HepG2 (cell line): Measurements from ENCODE around the gene HEXIM1. TPM values are rescaled to one million over a fixed set of nuclear protein-coding genes. Genes with fewer than 3 reads are reported as not detected.
A peak's percentile ranks its signal among the peaks of the same experiment; 100 is the strongest.

Source experiments
- ATF7-NPFF ChIP-seq: sonication (generic); formaldehyde crosslinking; IDR thresholded peaks from 2 replicates; pipeline ENCODE4 v1.8.1; 2023; ENCODE audit warnings: mild to moderate bottlenecking, low read depth, missing genetic modification reagents, moderate library complexity
- CEBPB ChIP-seq: IDR thresholded peaks from 2 replicates; pipeline ENCODE4 v1.6.1; 2011; ENCODE audit warnings: low read depth, low read length, improper control_type of control experiment, borderline replicate concordance
- EHMT2 ChIP-seq: fragments of 200-600 bp; sonication (generic); IDR thresholded peaks from 2 replicates; pipeline ENCODE4 v1.7.0; 2017; ENCODE audit warnings: antibody characterized with exemption, low read depth, low read length, borderline replicate concordance
- ERF ChIP-seq: IDR thresholded peaks from 2 replicates; pipeline ENCODE4 v1.6.1; 2018; ENCODE audit warnings: missing biosample characterization, missing genetic modification reagents
- GLI4 ChIP-seq: sonication (generic); formaldehyde crosslinking; IDR thresholded peaks from 2 replicates; pipeline ENCODE4 v1.5.1; 2020; ENCODE audit warnings: missing genetic modification reagents, mild to moderate bottlenecking, moderate library complexity, borderline replicate concordance
- MXD4 ChIP-seq: IDR thresholded peaks from 2 replicates; pipeline ENCODE4 v1.6.1; 2016; ENCODE audit warnings: mild to moderate bottlenecking, missing biosample characterization, missing genetic modification reagents
- MYC ChIP-seq: sonication (generic); formaldehyde crosslinking; IDR thresholded peaks from 2 replicates; pipeline ENCODE4 v1.9.0; 2021; ENCODE audit warnings: missing genetic modification reagents, borderline replicate concordance
- PAX8 ChIP-seq: sonication (generic); formaldehyde crosslinking; IDR thresholded peaks from 2 replicates; pipeline ENCODE4 v1.8.0; 2022; ENCODE audit warnings: mild to moderate bottlenecking, missing genetic modification reagents, borderline replicate concordance
- SRSF1 ChIP-seq: fragments of 200-400 bp; formaldehyde crosslinking; optimal IDR thresholded peaks from 2 replicates; pipeline ENCODE3; 2017; ENCODE audit warnings: mild to moderate bottlenecking, low read depth, low read length, moderate library complexity
- SRY ChIP-seq: sonication (generic); formaldehyde crosslinking; IDR thresholded peaks from 2 replicates; pipeline ENCODE4 v1.8.0; 2022; ENCODE audit warnings: mild to moderate bottlenecking, missing genetic modification reagents
- TOE1 ChIP-seq: sonication (generic); formaldehyde crosslinking; IDR thresholded peaks from 2 replicates; pipeline ENCODE4 v1.4.0; 2020; ENCODE audit warnings: mild to moderate bottlenecking, missing genetic modification reagents
- ZBTB20 ChIP-seq: sonication (generic); formaldehyde crosslinking; IDR thresholded peaks from 2 replicates; pipeline ENCODE4 v1.8.1; 2023; ENCODE audit warnings: missing genetic modification reagents, low read depth, mild to moderate bottlenecking, borderline replicate concordance
- ZKSCAN8 ChIP-seq: IDR thresholded peaks from 2 replicates; pipeline ENCODE4 v1.6.1; 2016; ENCODE audit warnings: borderline replicate concordance, missing genetic modification reagents, missing compliant biosample characterization
- ZNF260 ChIP-seq: sonication (generic); formaldehyde crosslinking; IDR thresholded peaks from 2 replicates; pipeline ENCODE4 v1.4.0; 2020; ENCODE audit warnings: missing genetic modification reagents, low read depth, mild to moderate bottlenecking, borderline replicate concordance
- polyA plus RNA-seq, 8 experiments: library from polyadenylated mRNA; depleted of rRNA in 3 of 8; stranded (reverse) in 7 of 8; unstranded in 1 of 8; fragments of >200 nt; fragmentation: Illumina TruSeq in 4 of 8; extraction: Trizol in 4 of 8; gene quantifications; 2 replicates each; pipeline versions ENCODE4 v1.2.1 to v1.2.3, GENCODE V29; 2011 to 2016; ENCODE audit warnings: low read depth in 4 of 8, missing spikeins in 1 of 8, mixed read lengths in 1 of 8; ENCODE audit not compliant: insufficient read depth in 1 of 8
- total RNA-seq, 5 experiments: library from RNA; depleted of rRNA; stranded (reverse); fragments of >200 nt; fragmentation: Illumina TruSeq; extraction: Trizol; gene quantifications; 2 replicates each; pipeline ENCODE4 v1.2.3, GENCODE V29; 2016; ENCODE audit warnings: low read depth in 1 of 5
- TF ChIP-seq, protein P1 (sequence below): sonication (generic); formaldehyde crosslinking; IDR thresholded peaks from 2 replicates; pipeline ENCODE4 v1.4.0; 2020; ENCODE audit warnings: low read depth, mild to moderate bottlenecking, missing genetic modification reagents
- TF ChIP-seq, protein P2 (sequence below): sonication (generic); formaldehyde crosslinking; IDR thresholded peaks from 2 replicates; pipeline ENCODE4 v1.4.0; 2020; ENCODE audit warnings: mild to moderate bottlenecking, missing genetic modification reagents
- TF ChIP-seq, protein P3 (sequence below): IDR thresholded peaks from 2 replicates; pipeline ENCODE4 v1.6.1; 2018; ENCODE audit warnings: missing genetic modification reagents
- TF ChIP-seq, protein P4 (sequence below): sonication (generic); formaldehyde crosslinking; conservative IDR thresholded peaks from 2 replicates; pipeline ENCODE4 v1.4.0; 2020; ENCODE audit warnings: missing genetic modification reagents
- TF ChIP-seq, protein P5 (sequence below): sonication (generic); formaldehyde crosslinking; IDR thresholded peaks from 2 replicates; pipeline ENCODE4 v1.4.0; 2020; ENCODE audit warnings: missing genetic modification reagents
- TF ChIP-seq, protein P6 (sequence below): sonication (generic); formaldehyde crosslinking; IDR thresholded peaks from 2 replicates; pipeline ENCODE4 v1.5.0; 2020; ENCODE audit warnings: missing genetic modification reagents

Gene HEXIM1
- total and polyA plus RNA-seq, 2 of the 13 experiments (the other 11 are each of a cell fraction or from before 2014, with no cell fraction given), result 10.5 to 16.6 TPM

DNA sequence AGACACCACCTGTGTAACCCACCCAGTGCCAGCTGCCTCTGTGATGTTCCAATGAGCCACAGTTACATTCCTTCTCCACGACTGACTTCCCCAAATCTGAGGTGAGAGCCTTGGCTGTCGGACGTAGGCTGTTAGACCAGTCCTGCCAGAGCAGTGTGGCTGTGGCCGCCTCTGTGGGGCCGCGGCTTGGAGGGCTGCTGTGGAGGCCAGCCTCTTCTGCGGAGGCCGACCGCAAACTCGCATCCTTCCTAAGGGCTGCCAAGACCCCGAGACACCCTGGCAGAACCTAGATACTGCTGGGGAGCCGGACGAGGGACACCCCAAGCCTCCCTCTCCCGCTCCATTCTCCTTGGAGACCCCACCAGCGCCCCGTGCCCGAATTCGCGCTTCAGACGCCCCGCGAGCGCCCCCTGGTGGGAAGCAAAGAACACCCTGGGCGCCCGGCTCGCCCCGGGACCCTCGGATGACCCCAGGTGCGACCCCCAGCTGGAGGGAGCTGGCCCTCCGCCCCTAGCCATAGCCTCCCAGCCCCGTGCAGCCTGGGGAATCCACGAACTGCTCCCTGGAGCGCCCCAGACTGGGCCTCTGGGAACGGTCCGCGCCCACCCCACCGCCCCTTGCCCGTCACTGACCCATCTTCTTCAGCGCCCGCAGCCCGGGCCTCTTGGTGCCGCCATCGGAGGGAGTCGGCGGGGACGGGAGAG is 16.5 kb upstream of the HEXIM1 start (continued):
- TF ChIP-seq CEBPB (no peak), EHMT2 (no peak), GLI4 (peak; percentile 48; the same call in 1 of the 2 replicates), MXD4 (CRISPR knock-in tag) (no peak), PAX8 (CRISPR knock-in tag) (no peak), TOE1 (CRISPR knock-in tag) (no peak; the same call in 1 of the 2 replicates), ATF7-NPFF (no peak), ZBTB20 (CRISPR knock-in tag) (0 out of 2 replicates have a peak, but pooled peaks have one; percentile 24), ZNF260 (no peak), ZKSCAN8 (0 out of 2 replicates have a peak, but pooled peaks have one; percentile 16), ERF (CRISPR knock-in tag) (0 out of 2 replicates have a peak, but pooled peaks have one; percentile 37), SRY (CRISPR knock-in tag) (peak; percentile 54; the same call in 1 of the 2 replicates), MYC (CRISPR knock-in tag) (no peak), SRSF1 (peak; percentile 89)
- TF ChIP-seq, protein P1, sequence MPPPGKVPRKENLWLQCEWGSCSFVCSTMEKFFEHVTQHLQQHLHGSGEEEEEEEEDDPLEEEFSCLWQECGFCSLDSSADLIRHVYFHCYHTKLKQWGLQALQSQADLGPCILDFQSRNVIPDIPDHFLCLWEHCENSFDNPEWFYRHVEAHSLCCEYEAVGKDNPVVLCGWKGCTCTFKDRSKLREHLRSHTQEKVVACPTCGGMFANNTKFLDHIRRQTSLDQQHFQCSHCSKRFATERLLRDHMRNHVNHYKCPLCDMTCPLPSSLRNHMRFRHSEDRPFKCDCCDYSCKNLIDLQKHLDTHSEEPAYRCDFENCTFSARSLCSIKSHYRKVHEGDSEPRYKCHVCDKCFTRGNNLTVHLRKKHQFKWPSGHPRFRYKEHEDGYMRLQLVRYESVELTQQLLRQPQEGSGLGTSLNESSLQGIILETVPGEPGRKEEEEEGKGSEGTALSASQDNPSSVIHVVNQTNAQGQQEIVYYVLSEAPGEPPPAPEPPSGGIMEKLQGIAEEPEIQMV, result no peak; the same call in 1 of the 2 replicates
- TF ChIP-seq, protein P2, sequence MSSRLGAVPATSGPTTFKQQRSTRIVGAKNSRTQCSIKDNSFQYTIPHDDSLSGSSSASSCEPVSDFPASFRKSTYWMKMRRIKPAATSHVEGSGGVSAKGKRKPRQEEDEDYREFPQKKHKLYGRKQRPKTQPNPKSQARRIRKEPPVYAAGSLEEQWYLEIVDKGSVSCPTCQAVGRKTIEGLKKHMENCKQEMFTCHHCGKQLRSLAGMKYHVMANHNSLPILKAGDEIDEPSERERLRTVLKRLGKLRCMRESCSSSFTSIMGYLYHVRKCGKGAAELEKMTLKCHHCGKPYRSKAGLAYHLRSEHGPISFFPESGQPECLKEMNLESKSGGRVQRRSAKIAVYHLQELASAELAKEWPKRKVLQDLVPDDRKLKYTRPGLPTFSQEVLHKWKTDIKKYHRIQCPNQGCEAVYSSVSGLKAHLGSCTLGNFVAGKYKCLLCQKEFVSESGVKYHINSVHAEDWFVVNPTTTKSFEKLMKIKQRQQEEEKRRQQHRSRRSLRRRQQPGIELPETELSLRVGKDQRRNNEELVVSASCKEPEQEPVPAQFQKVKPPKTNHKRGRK, result no peak
- TF ChIP-seq, protein P3, sequence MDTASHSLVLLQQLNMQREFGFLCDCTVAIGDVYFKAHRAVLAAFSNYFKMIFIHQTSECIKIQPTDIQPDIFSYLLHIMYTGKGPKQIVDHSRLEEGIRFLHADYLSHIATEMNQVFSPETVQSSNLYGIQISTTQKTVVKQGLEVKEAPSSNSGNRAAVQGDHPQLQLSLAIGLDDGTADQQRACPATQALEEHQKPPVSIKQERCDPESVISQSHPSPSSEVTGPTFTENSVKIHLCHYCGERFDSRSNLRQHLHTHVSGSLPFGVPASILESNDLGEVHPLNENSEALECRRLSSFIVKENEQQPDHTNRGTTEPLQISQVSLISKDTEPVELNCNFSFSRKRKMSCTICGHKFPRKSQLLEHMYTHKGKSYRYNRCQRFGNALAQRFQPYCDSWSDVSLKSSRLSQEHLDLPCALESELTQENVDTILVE (CRISPR knock-in tag), result no peak
- TF ChIP-seq, protein P4, sequence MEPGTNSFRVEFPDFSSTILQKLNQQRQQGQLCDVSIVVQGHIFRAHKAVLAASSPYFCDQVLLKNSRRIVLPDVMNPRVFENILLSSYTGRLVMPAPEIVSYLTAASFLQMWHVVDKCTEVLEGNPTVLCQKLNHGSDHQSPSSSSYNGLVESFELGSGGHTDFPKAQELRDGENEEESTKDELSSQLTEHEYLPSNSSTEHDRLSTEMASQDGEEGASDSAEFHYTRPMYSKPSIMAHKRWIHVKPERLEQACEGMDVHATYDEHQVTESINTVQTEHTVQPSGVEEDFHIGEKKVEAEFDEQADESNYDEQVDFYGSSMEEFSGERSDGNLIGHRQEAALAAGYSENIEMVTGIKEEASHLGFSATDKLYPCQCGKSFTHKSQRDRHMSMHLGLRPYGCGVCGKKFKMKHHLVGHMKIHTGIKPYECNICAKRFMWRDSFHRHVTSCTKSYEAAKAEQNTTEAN (CRISPR knock-in tag), result no peak
- TF ChIP-seq, protein P5, sequence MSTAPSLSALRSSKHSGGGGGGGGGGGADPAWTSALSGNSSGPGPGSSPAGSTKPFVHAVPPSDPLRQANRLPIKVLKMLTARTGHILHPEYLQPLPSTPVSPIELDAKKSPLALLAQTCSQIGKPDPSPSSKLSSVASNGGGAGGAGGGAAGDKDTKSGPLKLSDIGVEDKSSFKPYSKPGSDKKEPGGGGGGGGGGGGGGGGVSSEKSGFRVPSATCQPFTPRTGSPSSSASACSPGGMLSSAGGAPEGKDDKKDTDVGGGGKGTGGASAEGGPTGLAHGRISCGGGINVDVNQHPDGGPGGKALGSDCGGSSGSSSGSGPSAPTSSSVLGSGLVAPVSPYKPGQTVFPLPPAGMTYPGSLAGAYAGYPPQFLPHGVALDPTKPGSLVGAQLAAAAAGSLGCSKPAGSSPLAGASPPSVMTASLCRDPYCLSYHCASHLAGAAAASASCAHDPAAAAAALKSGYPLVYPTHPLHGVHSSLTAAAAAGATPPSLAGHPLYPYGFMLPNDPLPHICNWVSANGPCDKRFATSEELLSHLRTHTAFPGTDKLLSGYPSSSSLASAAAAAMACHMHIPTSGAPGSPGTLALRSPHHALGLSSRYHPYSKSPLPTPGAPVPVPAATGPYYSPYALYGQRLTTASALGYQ, result no peak
- TF ChIP-seq, protein P6, sequence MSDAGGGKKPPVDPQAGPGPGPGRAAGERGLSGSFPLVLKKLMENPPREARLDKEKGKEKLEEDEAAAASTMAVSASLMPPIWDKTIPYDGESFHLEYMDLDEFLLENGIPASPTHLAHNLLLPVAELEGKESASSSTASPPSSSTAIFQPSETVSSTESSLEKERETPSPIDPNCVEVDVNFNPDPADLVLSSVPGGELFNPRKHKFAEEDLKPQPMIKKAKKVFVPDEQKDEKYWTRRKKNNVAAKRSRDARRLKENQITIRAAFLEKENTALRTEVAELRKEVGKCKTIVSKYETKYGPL (CRISPR knock-in tag), result no peak
